DMS114 treated with DMSO at 0.1 percent for 48 hours (cell line): ENCODE measurements around the gene PLS3.

ENCODE experiments used
- DNase-seq: peaks from one replicate; lab custom pipeline; 2025; ENCODE audit not compliant: unreplicated experiment; lab: John Stamatoyannopoulos, UW

The PLS3 gene

GRCh38 chrX:115689931-115690330 lies 129.0 kb downstream of the PLS3 start:
- no peak for DNase-seq

DNA sequence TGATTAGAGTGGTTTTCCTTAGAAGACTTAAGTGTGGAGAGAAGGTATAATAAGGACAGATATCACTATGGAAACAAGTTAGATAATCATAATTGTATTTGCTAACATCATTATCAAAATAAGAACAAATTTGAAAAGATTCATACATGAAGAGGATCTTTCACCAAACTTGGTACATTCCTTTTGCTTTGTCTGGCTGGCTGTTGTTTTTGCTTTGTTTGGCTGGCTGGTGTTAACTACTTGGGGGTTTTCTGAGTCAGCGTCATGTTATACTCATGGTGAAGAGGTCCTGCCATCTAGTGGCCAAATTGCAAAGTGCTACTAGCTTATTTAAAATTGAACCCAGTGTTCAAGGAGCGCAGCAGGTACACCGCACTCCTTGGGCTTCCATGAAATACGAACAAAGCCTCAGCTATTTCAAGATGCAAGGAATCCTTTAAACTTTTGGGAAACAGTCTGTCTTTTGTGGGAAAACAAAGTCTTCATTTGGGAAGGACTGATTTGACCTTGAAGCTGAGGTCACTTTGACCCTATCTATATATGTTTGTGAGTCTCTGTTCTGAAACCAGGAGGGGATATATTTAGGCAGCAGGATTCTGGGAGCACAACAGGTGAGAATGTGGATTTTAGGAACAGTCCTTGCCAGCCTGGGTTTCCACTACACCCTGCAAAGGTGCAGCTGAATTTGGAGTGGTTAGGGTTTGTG lies 129.7 kb downstream of the PLS3 start:
- peak; percentile 71 for DNase-seq

DNA sequence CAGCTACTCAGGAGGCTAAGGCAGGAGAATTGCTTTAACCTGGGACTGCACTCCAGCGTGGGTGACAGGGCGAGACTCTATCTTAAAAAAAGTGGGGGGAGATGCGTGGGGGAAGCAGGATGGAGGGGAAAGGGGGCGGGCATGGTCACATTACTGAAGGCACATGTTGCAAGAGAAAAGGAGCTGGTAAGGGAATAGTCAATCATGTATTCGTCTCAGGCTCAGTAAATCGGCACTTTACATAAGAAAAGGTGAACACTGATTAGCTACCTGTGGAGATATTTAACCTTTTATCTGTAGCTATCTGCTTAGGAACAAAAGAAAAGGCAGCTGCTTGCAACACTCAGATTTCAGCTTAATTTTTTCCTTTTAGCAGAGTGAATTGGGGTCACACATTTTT lies 132.5 kb downstream of the PLS3 start:
- DNase-seq = no peak

DNA sequence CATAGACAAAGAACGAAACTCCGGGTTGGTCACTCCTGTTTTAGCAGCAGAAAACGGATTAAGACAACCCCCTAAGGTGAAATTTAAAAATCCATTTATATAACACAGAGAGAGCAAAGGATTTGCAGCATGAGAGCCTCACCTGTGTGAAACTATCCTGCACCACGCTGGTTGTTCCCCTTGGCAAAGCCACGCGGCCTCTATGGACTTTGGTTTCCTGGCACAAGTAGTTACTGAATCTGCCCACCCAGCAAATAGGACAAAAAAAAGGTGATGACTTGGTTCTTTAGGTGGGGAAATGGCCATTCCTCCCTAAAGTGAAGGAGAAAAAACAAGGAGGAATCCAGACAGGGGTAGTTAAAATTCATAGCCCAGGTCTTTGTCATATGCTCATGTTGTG lies 133.1 kb downstream of the PLS3 start:
- DNase-seq = no peak

DNA sequence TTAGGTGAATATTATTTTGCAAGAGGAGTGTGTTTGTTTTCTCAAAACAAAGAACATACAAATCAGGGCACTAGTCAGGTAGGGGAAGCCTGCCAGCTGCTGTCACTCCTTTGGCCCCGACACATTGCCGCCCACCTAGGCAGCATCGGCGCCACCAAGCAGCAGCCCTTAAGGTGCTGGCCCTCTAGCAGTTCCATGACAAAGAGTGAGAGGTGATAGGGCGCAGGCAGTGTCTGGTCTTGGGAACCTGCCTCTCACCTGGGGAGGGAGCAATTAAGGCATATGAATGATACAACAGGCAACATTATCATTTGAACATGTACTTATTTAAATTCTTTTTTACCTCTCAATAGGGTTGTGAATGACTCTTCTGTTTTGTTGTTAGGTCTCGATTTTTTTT lies 135.1 kb downstream of the PLS3 start:
- no peak for DNase-seq

DNA sequence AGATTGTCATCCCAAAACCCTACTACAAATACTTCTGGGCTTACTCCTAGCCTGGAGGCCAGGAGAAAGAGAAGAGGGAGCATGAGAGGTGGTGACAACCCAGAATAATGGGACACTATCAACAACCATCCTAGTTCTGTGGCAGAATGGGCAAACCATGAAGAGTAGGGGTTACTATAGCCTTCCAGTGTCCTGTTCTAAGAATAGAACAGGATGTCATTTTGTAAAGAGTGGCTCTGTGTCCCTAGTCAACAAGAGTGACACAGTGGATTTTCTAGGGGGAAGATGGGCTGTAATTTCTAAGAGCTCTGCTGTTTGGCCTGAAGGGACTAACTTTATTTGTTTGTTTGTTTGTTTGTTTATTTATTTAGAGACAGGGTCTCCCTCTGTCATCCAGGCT lies 136.0 kb downstream of the PLS3 start:
- DNase-seq = no peak

DNA sequence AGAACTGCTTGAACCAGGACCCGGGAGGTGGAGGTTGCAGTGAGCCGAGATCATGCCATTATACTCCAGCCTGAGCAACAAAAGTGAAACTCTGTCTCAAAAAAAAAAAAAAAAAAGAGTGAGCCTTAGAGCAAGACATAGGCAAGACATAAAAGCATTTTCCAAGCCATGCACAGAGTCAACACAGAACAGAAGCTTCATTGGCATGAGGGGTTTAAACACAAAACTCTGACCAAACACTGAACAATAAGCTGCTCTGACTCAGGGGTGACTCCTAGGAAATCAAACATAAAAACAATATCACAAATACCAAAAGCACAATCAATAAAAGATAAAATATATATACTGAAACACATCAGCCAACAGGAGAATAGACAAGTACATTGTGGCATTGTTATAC lies 136.8 kb downstream of the PLS3 start:
- DNase-seq = no peak
